GM12873 (cell line): ENCODE measurements around the gene ATP6V1G2.
A peak's percentile ranks its signal among the peaks of the same experiment; 100 is the strongest.

ENCODE experiments used
- CTCF ChIP-seq: IDR thresholded peaks from 2 replicates; pipeline ENCODE4 v1.5.1; 2012; ENCODE audit warnings: low read depth, mild to moderate bottlenecking, moderate library complexity, low read length, control low read depth; ENCODE audit not compliant: insufficient read depth; ENCODE audit errors: missing control alignments

The ATP6V1G2 gene

GRCh38 chr6:31582230-31582643 lies 35.8 kb upstream of the ATP6V1G2 start, which contains the start of gene LTB:
LTB (minus strand) TSS chr6:31582424; CDS start chr6:31582417, 7 bp downstream.
- TF ChIP-seq CTCF, result no peak

GRCh38 chr6:31581434-31582229 lies 35.2 kb upstream of the ATP6V1G2 start:
- no peak for TF ChIP-seq CTCF

- peak; percentile 98 for TF ChIP-seq CTCF
These were observed 34.5 kb upstream of the ATP6V1G2 start for GRCh38 chr6:31580807-31581433.

GRCh38 chr6:31580438-31580740 lies 34.0 kb upstream of the ATP6V1G2 start:
- no peak for TF ChIP-seq CTCF

GRCh38 chr6:31579546-31580437 lies 33.4 kb upstream of the ATP6V1G2 start:
- no peak for TF ChIP-seq CTCF

- no peak for TF ChIP-seq CTCF
These were observed 32.7 kb upstream of the ATP6V1G2 start for GRCh38 chr6:31579119-31579505.
